ENCODE measurements around the gene ADM2. TPM values are rescaled to one million over a fixed set of nuclear protein-coding genes. Genes with fewer than 3 reads are reported as not detected.

Gene ADM2
- total RNA-seq, 4 donors from 2014 or later: 0.53 TPM; not detected in 3

- Histone ChIP-seq H3K36me3 (no peaks in the 10 kb centered on the region), H3K27me3 (peaks cover 39 to 47% (median 45%) of the 10 kb centered on the region in 3 donors), H3K9me3 (no peaks in the 10 kb centered on the region), H3K4me1 (no peaks in the 10 kb centered on the region), H3K4me3 (no peak overlapping the region), H3K27ac (no peak overlapping the region)
- in situ Hi-C loops (cut with MboI; ENCODE audit: low sequenced_read_pairs in 4 of 4) (no loop called here), intact Hi-C loops (cut with DNase I; ENCODE audit: low total_unique reads) (no loop called here)
- no peak for TF ChIP-seq CTCF (IDR thresholded peaks at IDR 0.05 in 4 of 5, conservative IDR thresholded peaks at IDR 0.05 in 1 of 5)
- no peak for TF ChIP-seq POLR2A (IDR thresholded peaks at IDR 0.05)
- DNase-seq (no peak), ATAC-seq (no peak)
Measured at GRCh38 chr22:50482107-50483074, 1.0 kb downstream of the ADM2 start.

DNA sequence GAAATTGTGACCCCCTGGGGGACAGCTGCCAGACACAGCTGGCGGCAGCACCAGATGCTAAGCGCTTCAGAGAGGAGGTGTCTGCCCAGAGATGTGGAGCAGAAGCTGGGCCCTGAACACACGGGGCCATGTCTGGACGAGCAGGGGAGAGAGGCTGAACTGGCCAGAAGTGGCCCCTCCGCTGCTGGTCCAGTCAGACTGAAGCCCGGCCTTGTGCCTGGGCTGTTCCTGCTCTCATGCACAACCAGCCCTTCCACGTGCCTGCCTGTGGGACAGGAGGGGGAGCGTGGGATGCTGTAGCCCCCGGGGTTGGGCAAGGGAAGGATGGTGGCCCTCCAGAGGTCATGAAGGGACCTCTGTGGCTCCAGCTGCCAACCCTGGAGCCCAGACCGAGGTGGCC, 1.8 kb downstream of the ADM2 start:
- DNase-seq (no peak), ATAC-seq (no peak)
- TF ChIP-seq CTCF (IDR thresholded peaks at IDR 0.05 in 4 of 5, conservative IDR thresholded peaks at IDR 0.05 in 1 of 5): no peak
- TF ChIP-seq POLR2A (IDR thresholded peaks at IDR 0.05): no peak
- Histone ChIP-seq H3K9me3 (no peaks in the 10 kb centered on the region), H3K4me3 (no peak overlapping the region), H3K27me3 (peaks cover 39 to 47% (median 45%) of the 10 kb centered on the region in 3 donors), H3K27ac (no peak overlapping the region), H3K4me1 (no peaks in the 10 kb centered on the region), H3K36me3 (no peaks in the 10 kb centered on the region)
- intact Hi-C loops (cut with DNase I; ENCODE audit: low total_unique reads): no loop called here
- in situ Hi-C loops (cut with MboI; ENCODE audit: low sequenced_read_pairs in 4 of 4): no loop called here

DNA sequence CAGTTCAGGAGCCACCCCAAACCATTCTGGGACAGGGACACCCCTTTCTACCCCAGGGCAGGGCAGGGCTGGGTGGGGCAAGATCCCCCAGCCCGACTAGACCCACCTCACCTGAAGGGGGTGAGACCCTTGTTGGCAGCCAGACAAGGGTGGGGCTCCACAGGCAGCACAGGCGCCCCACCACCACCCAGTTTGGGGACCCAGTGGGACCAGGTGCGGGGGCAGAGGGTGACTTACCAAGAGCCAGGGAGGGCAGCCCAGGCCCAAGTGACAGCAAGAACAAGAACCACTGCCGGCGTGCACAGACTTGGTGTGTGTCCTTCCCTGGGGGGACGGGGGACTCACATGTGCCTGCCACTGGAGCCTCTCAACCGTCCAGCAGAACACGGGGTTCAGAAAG, 2.2 kb downstream of the ADM2 start:
- ATAC-seq: no peak
- intact Hi-C loops (cut with DNase I; ENCODE audit: low total_unique reads) (no loop called here), in situ Hi-C loops (cut with MboI; ENCODE audit: low sequenced_read_pairs in 4 of 4) (no loop called here)

GRCh38 chr22:50483977-50484853, 2.9 kb downstream of the ADM2 start:
- in situ Hi-C loops (cut with MboI; ENCODE audit: low sequenced_read_pairs in 4 of 4) (no loop called here), intact Hi-C loops (cut with DNase I; ENCODE audit: low total_unique reads) (no loop called here)

More for the DNA sequence above, 2.2 kb downstream of the ADM2 start:
- Histone ChIP-seq H3K4me1 (no peaks in the 10 kb centered on the region), H3K27me3 (peaks cover 39 to 47% (median 45%) of the 10 kb centered on the region in 3 donors), H3K36me3 (no peaks in the 10 kb centered on the region), H3K9me3 (no peaks in the 10 kb centered on the region), H3K4me3 (no peak overlapping the region), H3K27ac (no peak overlapping the region)
- TF ChIP-seq CTCF (IDR thresholded peaks at IDR 0.05 in 4 of 5, conservative IDR thresholded peaks at IDR 0.05 in 1 of 5) (no peak), POLR2A (IDR thresholded peaks at IDR 0.05) (no peak)
- no peak for DNase-seq

More at GRCh38 chr22:50483977-50484853, 2.9 kb downstream of the ADM2 start:
- DNase-seq (no peak), ATAC-seq (no peak)
- H3K27ac ChIP-seq: no peak overlapping the region
- H3K36me3 ChIP-seq: no peaks in the 10 kb centered on the region
- no peaks in the 10 kb centered on the region for H3K4me1 ChIP-seq
- H3K27me3 ChIP-seq: peaks cover 38 to 45% (median 43%) of the 10 kb centered on the region in 3 donors
- H3K9me3 ChIP-seq: no peaks in the 10 kb centered on the region
- no peak for TF ChIP-seq CTCF (IDR thresholded peaks at IDR 0.05 in 4 of 5, conservative IDR thresholded peaks at IDR 0.05 in 1 of 5)
- no peak overlapping the region for H3K4me3 ChIP-seq
